ENCODE measurements around the gene ACP5. TPM values are rescaled to one million over a fixed set of nuclear protein-coding genes. Genes with fewer than 3 reads are reported as not detected.
A peak's percentile ranks its signal among the peaks of the same experiment; 100 is the strongest.

The ACP5 gene
- total and polyA plus RNA-seq, 11 donors: 0.56 to 54.1 (median 2.8) TPM

DNA sequence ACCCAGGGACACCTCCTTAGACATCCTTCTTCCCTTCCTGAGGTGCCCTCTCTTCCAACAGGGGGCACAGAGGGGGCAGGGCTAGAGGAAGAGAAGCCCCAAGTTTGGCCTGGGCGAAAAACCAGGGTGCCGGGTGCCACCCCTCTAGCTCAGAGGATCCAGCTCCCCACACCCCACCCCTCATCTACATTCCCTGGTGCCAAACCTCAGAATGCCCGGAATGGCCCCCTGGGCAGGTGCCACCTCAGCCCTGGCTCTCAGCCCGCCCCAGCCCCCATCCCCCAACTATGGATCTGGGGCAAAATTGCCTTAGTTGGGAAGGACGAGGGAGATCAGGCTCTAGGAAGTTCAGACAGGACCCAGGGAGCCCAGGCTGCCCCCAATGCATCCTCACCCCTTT, 36.8 kb downstream of the ACP5 start:
- Histone ChIP-seq H3K27me3 (peaks cover 0 to 14% (median 2%) of the 10 kb centered on the region in 9 donors), H3K4me1 (peaks cover 0 to 29% (median 12%) of the 10 kb centered on the region in 12 donors), H3K4me3 (peak overlapping the region in 3 of 12 donors; percentile 54 to 64 (median 57)), H3K27ac (peak overlapping the region in 6 of 12 donors; percentile 70 to 97 (median 88)), H3K9me3 (no peaks in the 10 kb centered on the region), H3K36me3 (peaks cover 0 to 6% (median 0%) of the 10 kb centered on the region in 9 donors)
- DNase-seq (no peak), ATAC-seq (no peak)
- WGBS, 4 donors: 84 to 87% (median 86%) methylated on average over 4 to 5 of the region's 5 CpGs
- TF ChIP-seq, protein P1, sequence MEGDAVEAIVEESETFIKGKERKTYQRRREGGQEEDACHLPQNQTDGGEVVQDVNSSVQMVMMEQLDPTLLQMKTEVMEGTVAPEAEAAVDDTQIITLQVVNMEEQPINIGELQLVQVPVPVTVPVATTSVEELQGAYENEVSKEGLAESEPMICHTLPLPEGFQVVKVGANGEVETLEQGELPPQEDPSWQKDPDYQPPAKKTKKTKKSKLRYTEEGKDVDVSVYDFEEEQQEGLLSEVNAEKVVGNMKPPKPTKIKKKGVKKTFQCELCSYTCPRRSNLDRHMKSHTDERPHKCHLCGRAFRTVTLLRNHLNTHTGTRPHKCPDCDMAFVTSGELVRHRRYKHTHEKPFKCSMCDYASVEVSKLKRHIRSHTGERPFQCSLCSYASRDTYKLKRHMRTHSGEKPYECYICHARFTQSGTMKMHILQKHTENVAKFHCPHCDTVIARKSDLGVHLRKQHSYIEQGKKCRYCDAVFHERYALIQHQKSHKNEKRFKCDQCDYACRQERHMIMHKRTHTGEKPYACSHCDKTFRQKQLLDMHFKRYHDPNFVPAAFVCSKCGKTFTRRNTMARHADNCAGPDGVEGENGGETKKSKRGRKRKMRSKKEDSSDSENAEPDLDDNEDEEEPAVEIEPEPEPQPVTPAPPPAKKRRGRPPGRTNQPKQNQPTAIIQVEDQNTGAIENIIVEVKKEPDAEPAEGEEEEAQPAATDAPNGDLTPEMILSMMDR (IDR thresholded peaks at IDR 0.05): no peak
- TF ChIP-seq POLR2A (IDR thresholded peaks at IDR 0.05): no peak
- intact Hi-C loops (cut with DNase I): no loop called here

DNA sequence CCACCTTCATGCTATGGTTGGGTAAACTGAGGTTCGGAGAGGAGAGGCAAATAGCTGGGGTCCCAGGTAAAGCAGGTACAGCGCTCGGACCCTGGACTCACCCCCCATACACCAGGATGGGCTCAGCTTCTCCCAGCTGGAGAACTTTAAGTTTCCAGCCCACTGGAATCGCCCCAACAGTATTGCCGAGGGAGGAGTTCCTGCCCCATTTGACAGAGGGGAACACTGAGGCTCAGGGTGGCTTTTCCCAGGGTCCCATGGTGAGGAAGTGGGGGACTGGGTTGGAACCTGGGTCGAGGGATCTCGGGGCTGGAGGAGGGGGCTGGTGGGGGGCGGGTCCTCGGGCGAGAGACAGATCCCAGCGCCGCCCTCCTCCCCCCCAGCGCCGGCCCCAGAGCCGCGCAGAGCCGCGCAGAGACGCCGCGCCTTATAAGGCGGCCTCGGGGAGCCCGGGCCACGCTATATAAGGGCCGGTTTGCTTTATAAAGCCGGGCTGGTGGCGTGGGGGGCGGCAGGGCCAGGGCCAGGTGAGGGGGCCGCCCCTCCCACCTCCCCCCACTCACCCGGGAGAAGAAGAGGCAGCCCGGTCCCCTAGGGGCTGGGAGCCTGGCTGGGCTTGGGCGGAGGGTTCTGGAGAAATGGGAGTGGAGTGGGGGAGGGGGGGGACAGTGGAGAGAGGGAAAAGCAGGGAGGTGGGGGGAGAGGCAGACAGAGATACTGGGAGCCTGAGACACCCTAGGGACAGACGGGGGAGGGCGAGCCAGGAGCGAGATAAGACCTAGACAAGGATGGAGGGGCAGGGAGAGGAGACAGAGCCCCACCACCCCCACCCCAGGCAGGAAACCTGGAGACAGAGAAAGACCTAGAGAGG, 37.7 kb downstream of the ACP5 start:
- peak in 3 of 4 donors; percentile 58 to 61 (median 58) for ATAC-seq

DNA sequence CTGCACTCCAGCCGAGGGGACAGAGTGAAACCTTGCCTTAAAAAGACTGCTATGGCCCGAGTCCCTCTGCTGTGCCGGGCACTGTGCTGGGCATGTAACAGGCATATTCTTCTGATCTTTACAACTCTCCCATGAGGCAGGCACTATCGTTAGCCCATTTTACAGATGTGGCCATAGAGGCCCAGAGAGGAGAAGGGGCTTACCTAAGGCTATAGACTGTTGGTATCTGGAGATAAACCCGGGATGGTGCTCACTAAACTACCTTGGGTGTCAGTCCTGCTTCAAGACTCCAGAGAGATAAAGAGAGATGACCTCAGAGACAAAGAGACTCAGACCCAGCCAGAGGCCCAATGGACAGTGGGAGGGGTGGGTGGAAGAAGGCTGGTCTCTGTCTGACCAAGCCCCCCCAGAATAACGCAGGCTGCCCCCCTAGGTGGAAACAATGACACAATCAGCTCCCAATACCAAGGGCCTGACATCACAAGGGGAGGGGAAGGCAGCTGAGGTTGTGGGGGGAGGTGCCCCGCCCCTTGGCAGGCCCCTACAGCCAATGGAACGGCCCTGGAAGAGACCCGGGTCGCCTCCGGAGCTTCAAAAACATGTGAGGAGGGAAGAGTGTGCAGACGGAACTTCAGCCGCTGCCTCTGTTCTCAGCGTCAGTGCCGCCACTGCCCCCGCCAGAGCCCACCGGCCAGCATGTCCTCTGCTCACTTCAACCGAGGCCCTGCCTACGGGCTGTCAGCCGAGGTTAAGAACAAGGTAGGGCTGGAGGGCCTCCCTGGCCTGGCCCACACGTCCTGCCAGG, 39.0 kb downstream of the ACP5 start, which contains the start of gene CNN1:
TSS of gene CNN1 (plus strand) at position 620 of the 805 bp plus-strand sequence. CDS start at position 697, 77 bp downstream.
- H3K4me1 ChIP-seq: peaks cover 0 to 33% (median 16%) of the 10 kb centered on the region in 12 donors
- DNase-seq (peak; percentile 68 to 85 (median 78)), ATAC-seq (peak; percentile 44 to 74 (median 66))
- intact Hi-C loops (cut with DNase I): loop anchor here in 1 of 10 donors (10.0 kb wide), 1 partner anchor 46 kb away; no protein-coding TSS in a partner anchor
- peak within 1 kb of the TSS; percentile 26 to 64 (median 42) for H3K4me3 ChIP-seq
- TF ChIP-seq, protein P1 (IDR thresholded peaks at IDR 0.05): no peak
- peak in 1 of 2 donors; percentile 61 for TF ChIP-seq POLR2A (IDR thresholded peaks at IDR 0.05)
- peaks cover 0 to 14% (median 2%) of the 10 kb centered on the region in 9 donors for H3K27me3 ChIP-seq
- peaks cover 0 to 3% (median 0%) of the 10 kb centered on the region in 9 donors for H3K36me3 ChIP-seq
- 19 to 29% (median 21%) methylated on average over 16 to 21 of the region's 21 CpGs for WGBS, 4 donors
- H3K9me3 ChIP-seq: no peaks in the 10 kb centered on the region
- H3K27ac ChIP-seq: peak within 1 kb of the TSS in 11 of 12 donors; percentile 18 to 97 (median 84)

More for the DNA sequence above, 37.7 kb downstream of the ACP5 start:
- TF ChIP-seq, protein P1 (IDR thresholded peaks at IDR 0.05): no peak
- peak; percentile 13 to 50 for TF ChIP-seq POLR2A (IDR thresholded peaks at IDR 0.05)
- peak in 4 of 5 donors; percentile 52 to 63 (median 57) for DNase-seq
- H3K36me3 ChIP-seq: peaks cover 0 to 6% (median 0%) of the 10 kb centered on the region in 9 donors
- 8 to 19% (median 10%) methylated on average over 14 to 36 of the region's 36 CpGs for WGBS, 4 donors
- H3K9me3 ChIP-seq: no peaks in the 10 kb centered on the region
- peaks cover 0 to 33% (median 16%) of the 10 kb centered on the region in 12 donors for H3K4me1 ChIP-seq
- peak overlapping the region in 11 of 12 donors; percentile 36 to 64 (median 43) for H3K4me3 ChIP-seq
- H3K27ac ChIP-seq: peak overlapping the region in 11 of 12 donors; percentile 44 to 97 (median 84)
- intact Hi-C loops (cut with DNase I): loop anchor here in 1 of 10 donors (10.0 kb wide), 1 partner anchor 45 kb away; no protein-coding TSS in a partner anchor
- peaks cover 0 to 14% (median 2%) of the 10 kb centered on the region in 9 donors for H3K27me3 ChIP-seq
